OCI-LY3 (cell line): ENCODE data around the gene HSPB9.

Source experiments
- CTCF ChIP-seq: fragments of 200-600, 300-600 bp; sonication (generic); IDR thresholded peaks from 2 replicates; pipeline ENCODE4 v1.5.1; 2014; ENCODE audit warnings: antibody characterized with exemption, low read length, low read depth
- EZH2phosphoT487 ChIP-seq: fragments of 200-600 bp; shearing (Covaris generic); IDR thresholded peaks from 2 replicates; pipeline ENCODE4 v1.6.1; 2018; ENCODE audit warnings: antibody characterized with exemption, mixed run types, low read depth

- TF ChIP-seq CTCF (peak; percentile 32), EZH2phosphoT487 (no peak)
Observed at GRCh38 chr17:42130310-42130936, 7.8 kb downstream of the HSPB9 start.
